ENCODE measurements around the gene PLEKHH1. TPM values are rescaled to one million over a fixed set of nuclear protein-coding genes. Genes with fewer than 3 reads are reported as not detected.
"Not testable (repeated sequence)": the region's sequence is repeated elsewhere in the genome, so short reads cannot be mapped to it uniquely, and the experiment has no call there.

The PLEKHH1 gene
- total RNA-seq, 2 experiments from 2014 or later: 1.6 to 2.0 TPM

DNA sequence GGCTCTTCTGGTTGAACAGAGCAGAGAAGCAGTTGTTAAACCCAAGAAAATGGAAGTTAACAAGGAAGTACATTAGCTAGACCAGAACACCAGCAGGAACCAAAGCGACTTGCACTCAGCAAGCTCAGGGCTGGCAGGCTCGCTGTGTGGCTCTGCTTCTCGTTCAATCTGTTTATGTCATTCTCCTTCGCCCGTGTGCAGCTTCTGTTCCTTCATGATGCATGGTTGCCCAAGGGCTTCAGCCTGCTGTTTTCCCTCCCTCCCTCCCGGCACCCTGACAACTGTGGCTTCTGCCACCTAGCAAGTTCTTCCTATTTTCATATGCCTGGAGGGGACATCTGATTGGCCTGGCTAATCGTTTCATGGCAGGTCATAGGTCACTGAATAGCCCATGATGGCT, 41.7 kb downstream of the PLEKHH1 start:
- POLR2A ChIA-PET: no interaction called here
- CTCF ChIA-PET: no interaction called here

DNA sequence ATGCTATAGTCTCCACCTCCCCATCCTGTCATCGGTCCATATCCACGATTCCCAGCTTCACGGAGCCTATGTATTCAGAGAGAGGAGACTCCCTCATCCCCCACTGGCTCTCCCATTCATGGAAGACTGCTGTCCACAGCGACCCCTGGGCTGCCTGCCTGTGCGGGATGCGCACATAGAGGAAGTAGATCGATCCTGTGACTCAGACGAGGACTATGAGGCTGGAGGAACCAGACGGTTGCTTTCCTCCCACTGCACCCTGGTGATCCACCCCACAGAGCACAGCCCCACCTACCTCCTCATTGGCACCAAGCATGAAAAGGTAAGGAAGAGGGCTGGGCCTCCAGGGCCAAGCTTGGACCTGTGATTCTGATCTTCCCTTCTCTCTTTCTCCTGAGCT, 42.6 kb downstream of the PLEKHH1 start:
- ChIA-PET POLR2A (no interaction called here), CTCF (interaction anchor here (1.6 kb wide), 1 partner anchor 149 kb away, joined by 5 read pairs; no protein-coding TSS in a partner anchor)

DNA sequence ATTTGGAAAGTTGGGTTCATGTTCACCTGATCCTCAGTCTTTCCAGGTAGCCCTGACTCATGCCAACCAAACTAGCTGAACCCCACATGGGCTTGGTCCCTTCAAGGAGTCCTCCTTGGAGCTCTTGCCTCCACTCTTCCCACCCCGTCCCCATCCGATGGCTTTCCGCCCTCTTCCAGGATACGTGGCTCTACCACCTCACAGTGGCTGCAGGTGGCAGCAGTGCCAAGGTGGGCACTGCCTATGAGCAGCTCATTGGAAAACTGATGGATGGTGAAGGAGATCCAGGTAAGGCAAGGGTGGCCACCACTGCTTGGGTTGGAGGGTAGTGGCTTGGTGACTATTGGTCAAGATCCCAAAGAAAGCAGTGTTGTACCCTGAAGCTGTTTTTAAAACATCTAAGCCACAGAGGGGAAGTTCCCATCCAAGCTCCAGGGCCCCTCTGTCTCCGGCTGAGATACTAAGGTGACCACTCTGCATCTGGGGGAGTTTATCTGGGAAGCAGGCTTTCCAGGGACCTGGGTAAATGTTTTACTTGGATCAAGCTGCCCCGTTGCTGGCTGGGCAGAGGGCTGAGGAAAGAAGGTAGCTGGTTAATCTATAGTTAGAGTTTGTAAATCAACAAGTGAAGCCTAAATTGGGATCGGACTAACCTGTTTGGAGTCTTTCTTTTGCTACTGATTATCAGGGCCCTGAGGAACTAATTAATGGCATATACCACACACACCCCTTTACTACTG, 43.3 kb downstream of the PLEKHH1 start:
- ChIA-PET POLR2A (no interaction called here), CTCF (interaction anchor here (1.6 kb wide), 1 partner anchor 149 kb away, joined by 5 read pairs; no protein-coding TSS in a partner anchor)

DNA sequence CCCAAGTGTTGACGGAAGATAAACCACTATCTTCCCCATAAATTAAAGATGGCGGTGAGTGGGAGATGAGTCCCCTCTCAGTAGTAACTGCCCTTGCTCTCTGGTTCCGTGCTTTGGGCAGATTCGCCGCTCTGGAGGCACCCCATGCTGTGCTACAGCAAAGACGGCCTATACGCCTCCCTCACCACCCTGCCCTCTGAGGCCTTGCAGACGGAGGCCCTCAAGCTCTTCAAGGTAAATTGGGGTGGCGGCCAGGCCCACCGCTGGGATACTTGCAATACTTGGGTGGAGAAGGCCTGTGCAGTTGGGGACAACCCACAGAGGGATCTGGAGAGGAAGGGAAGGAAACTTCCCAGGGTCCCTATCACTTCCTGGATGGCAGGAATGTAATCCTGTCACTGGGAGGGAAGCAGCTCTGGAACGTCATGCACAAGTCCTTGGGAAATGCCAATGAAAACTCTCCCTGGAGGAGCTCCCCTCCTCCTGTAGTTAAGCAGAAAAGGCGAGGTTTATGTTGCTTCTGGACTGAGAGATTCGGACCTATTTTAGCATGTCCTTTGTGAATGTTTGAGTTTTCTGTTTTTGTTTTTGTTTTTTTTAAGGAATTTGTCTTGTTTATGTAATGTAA, 44.2 kb downstream of the PLEKHH1 start:
- CTCF ChIA-PET: interaction anchor here (0.6 to 1.2 kb wide), 2 partner anchors 113 to 150 kb away, joined by 3 read pairs; no protein-coding TSS in a partner anchor
- POLR2A ChIA-PET: no interaction called here

DNA sequence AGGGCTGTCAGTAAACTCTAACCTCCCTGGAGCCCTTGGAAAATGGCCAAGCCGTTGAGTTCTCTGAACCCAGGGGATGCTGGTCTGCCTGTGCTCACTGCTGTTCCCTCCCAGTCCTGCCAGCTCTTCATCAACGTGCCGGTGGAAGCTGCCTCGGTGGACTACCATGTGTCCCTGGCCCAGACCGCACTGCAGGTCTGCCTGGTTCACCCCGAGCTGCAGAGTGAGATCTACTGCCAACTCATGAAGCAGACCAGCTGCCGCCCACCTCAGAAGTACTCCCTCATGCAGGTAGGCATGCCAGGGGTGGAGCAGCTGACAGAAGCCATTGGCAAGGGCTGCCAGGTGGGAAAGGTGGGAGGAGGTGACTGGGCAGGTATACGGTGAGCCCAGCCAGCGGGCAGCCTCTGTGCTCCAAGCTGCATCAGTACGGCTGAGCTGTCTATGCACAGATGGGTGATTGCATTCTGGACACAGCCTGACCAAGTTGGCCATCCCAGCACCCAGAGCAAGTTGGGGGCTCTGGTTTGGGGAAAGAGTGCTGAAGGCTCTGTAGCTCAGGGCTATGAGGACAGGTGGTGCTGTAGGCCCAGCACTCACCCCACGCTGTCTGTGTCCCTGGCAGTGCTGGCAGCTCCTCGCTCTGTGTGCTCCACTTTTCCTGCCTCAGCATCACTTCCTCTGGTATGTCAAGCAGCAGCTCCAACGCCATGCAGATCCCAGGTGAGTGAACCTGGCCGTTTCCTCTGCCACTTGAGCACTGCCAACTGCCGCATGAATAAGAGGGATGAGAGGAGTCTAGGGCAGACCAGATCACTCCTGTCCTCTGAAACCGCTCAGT, 45.0 kb downstream of the PLEKHH1 start:
- CTCF ChIA-PET: interaction anchor here (1.1 to 1.2 kb wide), 2 partner anchors 16 to 151 kb away, joined by 3 read pairs; no protein-coding TSS in a partner anchor

DNA sequence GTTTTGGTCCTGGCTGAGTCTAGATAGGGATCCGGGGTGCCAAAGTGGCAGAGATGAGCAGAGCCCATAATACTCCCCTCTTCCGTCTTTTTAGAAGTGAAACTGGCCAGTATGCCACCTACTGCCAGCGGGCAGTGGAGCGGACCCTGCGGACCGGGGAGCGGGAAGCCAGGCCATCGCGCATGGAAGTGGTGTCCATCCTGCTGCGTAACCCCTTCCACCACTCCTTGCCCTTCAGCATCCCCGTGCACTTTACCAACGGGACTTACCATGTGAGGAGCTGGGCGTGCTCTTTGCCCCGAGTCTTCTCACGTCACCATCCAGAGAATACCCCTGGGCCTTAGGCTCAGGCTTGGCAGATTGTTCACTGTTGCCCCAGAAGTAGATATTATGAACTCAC, 46.0 kb downstream of the PLEKHH1 start:
- ChIA-PET CTCF (interaction anchor here (1.1 kb wide), 1 partner anchor 17 kb away, joined by 3 read pairs; no protein-coding TSS in a partner anchor), POLR2A (no interaction called here)

More for the DNA sequence above, 45.0 kb downstream of the PLEKHH1 start:
- POLR2A ChIA-PET: no interaction called here

DNA sequence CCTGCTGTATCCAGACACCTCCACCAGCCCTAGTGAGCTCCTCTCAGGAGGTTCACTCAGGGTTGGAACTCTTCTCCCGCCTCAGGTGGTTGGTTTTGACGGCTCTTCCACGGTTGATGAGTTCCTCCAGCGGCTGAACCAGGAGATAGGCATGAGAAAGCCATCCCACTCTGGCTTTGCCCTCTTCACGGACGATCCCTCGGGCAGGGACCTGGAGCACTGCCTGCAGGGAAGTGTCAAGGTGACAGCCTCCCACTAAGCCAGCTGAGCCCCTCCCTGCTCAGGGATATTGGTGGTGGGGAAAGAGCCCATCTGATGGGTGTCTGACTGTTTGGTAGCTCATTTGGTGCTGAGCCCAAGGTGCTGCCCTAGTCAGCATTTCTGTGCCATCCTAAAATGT, 46.5 kb downstream of the PLEKHH1 start:
- POLR2A ChIA-PET: interaction anchor here (0.5 kb wide), 1 partner anchor 20 kb away, joined by 3 read pairs; no protein-coding TSS in a partner anchor
- CTCF ChIA-PET: interaction anchor here (0.9 kb wide), 1 partner anchor 53 kb away, joined by 3 read pairs; no protein-coding TSS in a partner anchor

DNA sequence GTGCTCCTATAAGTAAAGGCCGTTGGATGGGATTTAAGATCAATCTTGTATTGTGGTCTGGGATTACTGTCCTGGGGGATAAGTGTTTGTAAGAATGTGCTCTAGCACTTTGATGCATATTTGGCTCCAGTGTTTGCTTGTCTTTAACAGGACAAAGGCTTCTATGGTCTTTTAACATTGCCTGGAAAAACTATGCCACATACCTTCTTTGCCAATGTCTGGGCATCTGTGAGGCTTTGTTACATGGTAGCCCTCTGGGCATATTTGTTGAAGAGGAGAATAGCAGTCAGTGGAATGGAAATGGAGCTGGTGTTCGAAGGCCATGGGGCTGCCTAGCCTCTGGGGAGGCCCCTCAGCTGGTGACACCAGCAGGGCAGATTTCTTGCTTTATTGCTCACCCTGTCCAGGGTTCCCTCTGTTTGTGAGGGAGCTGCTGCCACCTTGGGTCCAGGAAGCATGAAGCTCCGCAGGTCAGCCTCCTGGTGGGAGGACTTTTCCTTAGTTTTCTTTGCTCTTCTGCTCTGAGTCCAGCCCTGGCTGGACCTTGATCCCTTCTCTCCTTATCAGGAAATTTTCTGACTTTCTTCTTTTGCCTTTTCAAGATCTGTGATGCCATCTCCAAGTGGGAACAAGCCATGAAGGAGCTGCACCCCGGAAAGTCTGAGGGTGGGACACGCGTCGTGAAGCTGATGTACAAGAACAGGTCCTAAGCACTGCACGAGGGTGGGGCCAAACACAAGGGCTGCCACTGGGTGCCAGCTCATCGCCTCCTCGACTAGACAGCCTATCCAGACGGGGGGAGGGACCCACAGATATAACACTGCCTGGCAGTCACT, 47.5 kb downstream of the PLEKHH1 start:
- POLR2A ChIA-PET: no interaction called here

DNA sequence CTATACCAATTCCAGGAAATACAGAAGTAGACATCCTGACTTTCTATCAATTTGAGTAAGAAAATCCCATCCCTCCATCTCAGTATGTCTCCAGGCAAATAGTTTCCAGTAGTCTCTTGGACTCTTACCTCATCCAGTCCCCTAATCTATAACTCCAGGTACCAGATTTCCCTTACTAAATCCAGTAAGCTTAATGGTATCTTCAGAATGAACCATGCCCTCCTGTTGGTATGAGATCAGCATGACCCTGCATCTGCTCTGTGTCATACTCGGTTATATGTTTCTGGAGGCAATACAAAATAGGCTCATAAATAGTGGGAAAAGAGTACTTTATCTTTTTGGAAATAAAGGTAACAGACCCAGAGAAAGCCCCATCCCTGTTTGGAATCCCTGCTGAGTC, 48.6 kb downstream of the PLEKHH1 start:
- CTCF ChIA-PET: no interaction called here
- POLR2A ChIA-PET: no interaction called here

More for the DNA sequence above, 47.5 kb downstream of the PLEKHH1 start:
- CTCF ChIA-PET: interaction anchor here (0.9 to 1.3 kb wide), 4 partner anchors 9 to 153 kb away, joined by 3 to 5 read pairs (median 4); no protein-coding TSS in a partner anchor

DNA sequence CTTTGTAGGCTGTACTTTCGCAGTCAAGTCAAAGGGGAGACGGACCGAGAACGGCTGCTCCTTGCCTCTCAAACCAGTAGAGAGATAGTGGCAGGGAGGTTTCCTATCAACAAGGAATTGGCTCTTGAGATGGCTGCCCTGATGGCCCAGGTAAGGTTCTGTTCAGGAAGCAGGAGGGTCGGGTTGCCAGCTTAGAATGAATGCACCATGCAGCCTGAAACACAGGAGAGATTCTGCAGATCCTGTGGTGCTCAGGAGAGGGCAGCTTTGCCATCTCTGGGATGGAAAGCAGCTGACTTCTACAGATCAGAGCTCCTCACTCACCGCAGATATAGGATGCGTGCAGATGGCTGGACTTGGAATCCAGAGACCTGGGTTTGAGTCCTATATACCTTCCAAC, 49.0 kb downstream of the PLEKHH1 start:
- CTCF ChIA-PET: interaction anchor here (1.0 kb wide), 1 partner anchor 11 kb away, joined by 3 read pairs; no protein-coding TSS in a partner anchor
- POLR2A ChIA-PET: no interaction called here

DNA sequence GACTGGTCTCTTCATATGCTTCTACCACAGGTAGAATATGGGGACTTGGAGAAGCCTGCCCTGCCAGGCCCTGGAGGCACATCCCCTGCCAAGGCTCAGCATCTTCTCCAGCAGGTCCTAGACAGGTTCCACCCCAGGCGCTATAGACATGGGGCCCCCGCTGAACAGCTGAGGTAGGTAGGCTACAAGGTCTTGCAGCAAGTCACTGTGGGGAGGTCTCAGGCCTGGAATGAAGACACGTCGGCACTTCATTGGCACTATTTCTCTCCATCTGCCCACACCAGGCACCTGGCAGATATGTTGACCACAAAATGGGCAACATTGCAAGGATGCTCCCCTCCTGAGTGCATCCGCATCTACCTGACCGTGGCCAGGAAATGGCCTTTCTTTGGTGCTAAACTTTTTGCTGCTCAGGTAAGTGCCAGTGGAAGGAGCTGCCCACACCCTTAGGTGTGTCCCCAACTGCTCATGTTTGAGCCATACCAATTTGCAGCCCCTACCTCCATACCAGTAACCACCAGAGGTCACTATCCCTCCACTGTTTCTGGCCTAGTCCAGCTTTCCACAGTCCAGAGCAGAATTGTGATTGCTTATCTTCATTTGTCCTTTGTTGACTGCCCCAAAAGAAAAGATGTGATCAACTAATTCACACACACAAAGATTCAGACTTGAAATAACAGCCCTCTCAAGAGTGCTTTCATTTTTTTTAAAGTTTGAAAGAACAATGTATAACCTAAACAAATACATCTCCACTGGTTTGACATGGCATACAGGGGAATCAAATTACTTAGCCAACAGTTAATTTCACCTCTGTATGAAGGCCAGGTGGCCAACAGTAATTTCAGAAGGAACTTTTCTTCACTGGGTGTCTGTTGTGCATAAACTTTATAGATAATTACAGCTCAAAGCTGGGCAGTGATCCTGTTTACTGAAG, 50.9 kb downstream of the PLEKHH1 start:
- ChIA-PET CTCF (interaction anchor here (0.6 to 1.8 kb wide), 8 partner anchors 12 to 121 kb away, joined by 3 to 9 read pairs (median 4); partner anchors contain the start of genes PIGH and PLEKHH1), POLR2A (no interaction called here)

DNA sequence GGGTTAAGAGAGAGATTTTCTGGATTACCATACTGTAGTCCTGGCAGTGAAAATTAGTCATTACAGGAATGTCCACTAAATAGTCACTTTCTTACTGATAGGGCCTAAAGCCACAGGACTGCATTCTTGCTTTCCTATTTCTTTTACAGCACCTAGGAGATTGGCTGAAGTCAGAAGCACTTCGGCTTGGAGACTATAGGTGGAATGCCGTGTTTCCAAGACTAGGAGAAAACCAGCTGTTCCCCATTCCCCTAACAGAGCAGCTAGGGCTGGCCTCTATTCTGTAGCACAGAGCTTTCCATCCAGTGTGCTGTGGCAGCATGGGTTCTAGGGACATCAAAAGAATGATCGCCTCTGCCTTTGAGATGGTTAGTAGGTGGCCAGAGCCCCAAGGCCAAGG, 51.9 kb downstream of the PLEKHH1 start:
- CTCF ChIA-PET: interaction anchor here (0.9 to 1.8 kb wide), 5 partner anchors 15 to 120 kb away, joined by 3 to 9 read pairs (median 4); partner anchors contain the start of genes PIGH and PLEKHH1
- POLR2A ChIA-PET: no interaction called here

DNA sequence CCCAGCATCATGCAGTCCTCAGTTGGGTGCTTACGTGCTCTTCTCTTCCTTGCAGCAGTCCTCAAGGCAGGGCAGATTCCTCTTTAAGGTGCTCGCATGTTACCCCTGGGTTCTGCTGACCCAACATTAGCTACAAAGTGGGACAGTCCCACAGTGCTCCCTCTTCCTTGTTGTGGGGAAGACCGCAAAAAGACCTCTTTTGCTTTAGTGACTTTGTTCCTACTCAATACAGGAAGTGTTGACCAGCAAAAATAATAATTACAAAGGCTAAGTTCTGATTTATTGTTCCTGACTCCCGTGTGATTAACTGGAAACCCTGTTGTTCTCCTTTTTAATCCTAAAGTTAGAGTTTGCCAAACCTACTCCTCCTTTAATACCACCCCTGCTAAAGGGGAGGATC, 53.3 kb downstream of the PLEKHH1 start:
- CTCF ChIA-PET: interaction anchor here (0.7 to 1.5 kb wide), 3 partner anchors 15 to 160 kb away, joined by 3 read pairs; no protein-coding TSS in a partner anchor
- POLR2A ChIA-PET: no interaction called here

DNA sequence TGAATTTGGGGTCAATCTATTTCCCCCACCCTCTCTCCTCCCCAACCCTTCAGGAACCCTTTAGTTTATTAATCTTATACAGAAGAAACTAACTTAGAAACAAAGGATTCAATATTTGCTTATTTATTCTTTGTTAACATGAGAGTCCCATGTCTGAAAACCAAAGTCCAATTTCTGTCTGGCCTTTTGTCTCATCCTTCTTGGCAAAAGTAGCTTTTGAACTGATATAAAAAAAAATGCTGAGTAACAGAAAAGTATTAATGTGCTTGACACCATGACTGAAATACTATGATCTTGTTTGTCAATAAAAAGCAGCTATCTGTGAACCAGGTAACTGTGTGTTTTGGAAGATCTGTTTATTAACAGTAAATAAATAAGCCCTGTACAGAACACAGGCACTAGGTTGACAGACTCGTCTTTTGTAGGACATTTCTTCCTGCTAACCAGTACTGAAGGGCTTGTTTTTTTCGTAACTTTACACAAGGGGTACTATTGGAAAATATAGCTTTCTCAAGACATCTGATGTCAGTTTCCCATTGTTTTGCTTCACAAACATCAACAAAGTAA, 56.2 kb downstream of the PLEKHH1 start:
- ChIA-PET POLR2A (no interaction called here), CTCF (interaction anchor here (2.5 kb wide), 1 partner anchor 10 kb away, joined by 10 read pairs; the partner anchor contains the start of gene PIGH)

DNA sequence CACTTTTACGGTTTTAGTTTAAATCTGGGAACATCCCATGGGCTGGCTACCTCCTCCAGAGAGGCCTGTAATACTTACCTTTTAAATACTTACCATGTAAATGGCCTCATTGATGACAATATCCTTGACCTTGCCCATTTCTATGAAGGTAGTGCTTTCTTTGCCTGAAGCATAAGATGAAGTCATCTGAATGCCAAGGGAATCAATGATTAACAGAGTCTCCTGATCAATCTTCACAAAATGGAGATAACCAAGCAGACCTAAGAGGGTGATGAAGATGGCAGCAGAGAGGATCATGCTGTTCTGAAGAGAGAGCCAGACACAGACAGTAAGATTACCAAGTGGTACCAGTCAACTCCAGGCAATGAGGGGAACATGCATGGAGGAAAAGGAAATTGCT, 60.6 kb downstream of the PLEKHH1 start:
- POLR2A ChIA-PET, CTCF ChIA-PET: not testable (repeated sequence)

DNA sequence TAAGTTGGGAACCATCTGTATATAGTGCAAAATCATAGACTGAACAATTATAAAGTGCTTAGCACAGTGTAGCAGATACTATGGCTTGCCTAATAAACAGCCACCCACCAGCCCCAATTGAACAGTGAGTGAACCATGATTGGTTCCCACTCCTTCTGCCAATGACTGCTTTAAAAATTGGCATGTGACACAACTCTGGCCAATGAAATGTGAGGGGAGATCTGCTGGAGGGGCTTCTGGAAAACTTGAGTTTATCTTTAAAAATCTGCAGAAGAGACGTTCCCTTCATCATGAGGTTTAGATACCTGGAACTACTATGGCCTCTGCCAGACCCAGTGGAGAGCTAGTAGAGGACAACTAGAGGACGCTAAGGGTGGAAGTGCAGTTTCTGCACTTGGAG, 62.3 kb downstream of the PLEKHH1 start:
- CTCF ChIA-PET: no interaction called here
- POLR2A ChIA-PET: no interaction called here

All from activated CD8-positive, alpha-beta memory T cell treated with anti-CD3 and anti-CD28 coated beads for 36 hours (primary cell).